SK-N-SH treated with all-trans-retinoic acid at 6 μM for 48 hours (cell line): ENCODE results near the gene SMDT1.

ENCODE experiments used
- ATAC-seq: fragments of 200-7000 bp; cut with Tn5 transposase; 3 replicates; pipeline ENCODE4 v1.9.1; 2020; ENCODE audit warnings: mild to moderate bottlenecking, moderate library complexity
- ARNTL ChIP-seq: fragments of 450-650 bp; formaldehyde crosslinking; IDR thresholded peaks from 2 replicates; pipeline ENCODE4 v1.5.0; 2020; ENCODE audit warnings: low read depth, mild to moderate bottlenecking, moderate library complexity, borderline replicate concordance
- CSDC2 ChIP-seq: fragments of 250-450 bp; sonication (Bioruptor Pico); IDR thresholded peaks from 2 replicates; pipeline ENCODE4 v1.5.0; 2020; ENCODE audit warnings: mild to moderate bottlenecking, moderate library complexity
- CSRNP3 ChIP-seq: fragments of 250-450 bp; sonication (Bioruptor Pico); IDR thresholded peaks from 2 replicates; pipeline ENCODE4 v1.5.1; 2021; ENCODE audit warnings: mild to moderate bottlenecking, moderate library complexity
- ESRRG ChIP-seq: fragments of 250-450 bp; sonication (Bioruptor Pico); IDR thresholded peaks from 2 replicates; pipeline ENCODE4 v1.6.1; 2021; ENCODE audit warnings: mild to moderate bottlenecking
- ISL1 ChIP-seq: fragments of 250-450 bp; sonication (Bioruptor Pico); IDR thresholded peaks from 2 replicates; pipeline ENCODE4 v2.1.2; 2022; ENCODE audit warnings: mild to moderate bottlenecking, moderate library complexity
- PATZ1 ChIP-seq: fragments of 250-450 bp; sonication (Bioruptor Pico); IDR thresholded peaks from 2 replicates; pipeline ENCODE4 v1.8.0; 2020; ENCODE audit warnings: mild to moderate bottlenecking, moderate library complexity, borderline replicate concordance
- PPARA ChIP-seq: fragments of 250-450 bp; sonication (Bioruptor Pico); IDR thresholded peaks from 2 replicates; pipeline ENCODE4 v1.5.0; 2020; ENCODE audit warnings: mild to moderate bottlenecking, borderline replicate concordance
- RARB ChIP-seq: fragments of 250-450 bp; sonication (Bioruptor Pico); IDR thresholded peaks from 2 replicates; pipeline ENCODE4 v1.8.0; 2021; ENCODE audit warnings: mild to moderate bottlenecking, moderate library complexity
- SNAI2 ChIP-seq: fragments of 250-450 bp; sonication (Bioruptor Pico); IDR thresholded peaks from 2 replicates; pipeline ENCODE4 v1.5.0; 2020; ENCODE audit warnings: mild to moderate bottlenecking, moderate library complexity
- TCF4 ChIP-seq: fragments of 250-450 bp; sonication (Bioruptor Pico); IDR thresholded peaks from 2 replicates; pipeline ENCODE4 v1.8.0; 2021; ENCODE audit warnings: mild to moderate bottlenecking, moderate library complexity, borderline replicate concordance
- ZFP3 ChIP-seq: fragments of 250-450 bp; sonication (Bioruptor Pico); IDR thresholded peaks from 2 replicates; pipeline ENCODE4 v1.5.0; 2020; ENCODE audit warnings: mild to moderate bottlenecking, moderate library complexity
- ZFP30 ChIP-seq: fragments of 450-650 bp; formaldehyde crosslinking; IDR thresholded peaks from 2 replicates; pipeline ENCODE4 v1.5.0; 2022; ENCODE audit warnings: mild to moderate bottlenecking, moderate library complexity
- ZNF565 ChIP-seq: fragments of 450-650 bp; formaldehyde crosslinking; conservative IDR thresholded peaks from 2 replicates; pipeline ENCODE4 v1.5.0; 2020; ENCODE audit warnings: low read depth, mild to moderate bottlenecking, moderate library complexity
- ZNF70 ChIP-seq: fragments of 450-650 bp; formaldehyde crosslinking; IDR thresholded peaks from 2 replicates; pipeline ENCODE4 v1.5.0; 2020; ENCODE audit warnings: mild to moderate bottlenecking, moderate library complexity
- ZNF8 ChIP-seq: fragments of 450-650 bp; formaldehyde crosslinking; IDR thresholded peaks from 2 replicates; pipeline ENCODE4 v1.5.0; 2020; ENCODE audit warnings: mild to moderate bottlenecking, moderate library complexity
- TF ChIP-seq, protein P1 (sequence below): fragments of 250-450 bp; sonication (Bioruptor Pico); IDR thresholded peaks from 2 replicates; pipeline ENCODE4 v1.8.0; 2021; ENCODE audit warnings: low read depth, mild to moderate bottlenecking, moderate library complexity, borderline replicate concordance

SMDT1 gene

DNA sequence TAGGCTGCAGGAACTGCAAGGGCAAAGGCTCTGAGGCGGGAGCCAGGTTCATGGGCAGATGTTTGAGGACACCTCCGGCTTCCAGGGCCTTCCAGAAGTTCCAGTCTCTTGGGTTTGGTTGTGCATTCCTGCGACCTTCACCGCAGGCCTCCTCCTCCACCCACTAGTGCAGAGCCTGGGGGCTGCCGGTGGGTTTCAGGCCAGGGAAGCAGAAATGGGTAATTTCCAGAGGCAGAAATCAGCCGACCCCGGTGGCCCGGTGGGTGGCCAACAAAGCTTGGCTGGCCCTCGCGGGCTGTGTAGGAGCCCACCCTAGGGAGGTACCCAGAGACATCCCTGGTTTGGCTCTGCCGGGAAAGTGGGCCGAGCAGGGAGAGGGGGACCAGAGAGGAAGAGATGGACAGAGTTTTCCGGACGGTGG is 5.9 kb upstream of the SMDT1 start:
- ATAC-seq, result no peak
- no peak for TF ChIP-seq SNAI2 (CRISPR knock-in tag)
- no peak for TF ChIP-seq ARNTL
- no peak for TF ChIP-seq PPARA (CRISPR knock-in tag)
- TF ChIP-seq ESRRG (CRISPR knock-in tag), result no peak
- TF ChIP-seq TCF4, result no peak
- TF ChIP-seq ZNF70 (CRISPR knock-in tag), result no peak
- no peak for TF ChIP-seq ZFP30 (CRISPR knock-in tag)
- no peak for TF ChIP-seq ZNF8 (CRISPR knock-in tag)
- TF ChIP-seq CSRNP3 (CRISPR knock-in tag), result no peak
- TF ChIP-seq, protein P1, sequence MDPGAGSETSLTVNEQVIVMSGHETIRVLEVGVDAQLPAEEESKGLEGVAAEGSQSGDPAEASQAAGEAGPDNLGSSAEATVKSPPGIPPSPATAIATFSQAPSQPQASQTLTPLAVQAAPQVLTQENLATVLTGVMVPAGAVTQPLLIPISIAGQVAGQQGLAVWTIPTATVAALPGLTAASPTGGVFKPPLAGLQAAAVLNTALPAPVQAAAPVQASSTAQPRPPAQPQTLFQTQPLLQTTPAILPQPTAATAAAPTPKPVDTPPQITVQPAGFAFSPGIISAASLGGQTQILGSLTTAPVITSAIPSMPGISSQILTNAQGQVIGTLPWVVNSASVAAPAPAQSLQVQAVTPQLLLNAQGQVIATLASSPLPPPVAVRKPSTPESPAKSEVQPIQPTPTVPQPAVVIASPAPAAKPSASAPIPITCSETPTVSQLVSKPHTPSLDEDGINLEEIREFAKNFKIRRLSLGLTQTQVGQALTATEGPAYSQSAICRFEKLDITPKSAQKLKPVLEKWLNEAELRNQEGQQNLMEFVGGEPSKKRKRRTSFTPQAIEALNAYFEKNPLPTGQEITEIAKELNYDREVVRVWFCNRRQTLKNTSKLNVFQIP, result no peak
- TF ChIP-seq ZNF565 (CRISPR knock-in tag), result no peak

DNA sequence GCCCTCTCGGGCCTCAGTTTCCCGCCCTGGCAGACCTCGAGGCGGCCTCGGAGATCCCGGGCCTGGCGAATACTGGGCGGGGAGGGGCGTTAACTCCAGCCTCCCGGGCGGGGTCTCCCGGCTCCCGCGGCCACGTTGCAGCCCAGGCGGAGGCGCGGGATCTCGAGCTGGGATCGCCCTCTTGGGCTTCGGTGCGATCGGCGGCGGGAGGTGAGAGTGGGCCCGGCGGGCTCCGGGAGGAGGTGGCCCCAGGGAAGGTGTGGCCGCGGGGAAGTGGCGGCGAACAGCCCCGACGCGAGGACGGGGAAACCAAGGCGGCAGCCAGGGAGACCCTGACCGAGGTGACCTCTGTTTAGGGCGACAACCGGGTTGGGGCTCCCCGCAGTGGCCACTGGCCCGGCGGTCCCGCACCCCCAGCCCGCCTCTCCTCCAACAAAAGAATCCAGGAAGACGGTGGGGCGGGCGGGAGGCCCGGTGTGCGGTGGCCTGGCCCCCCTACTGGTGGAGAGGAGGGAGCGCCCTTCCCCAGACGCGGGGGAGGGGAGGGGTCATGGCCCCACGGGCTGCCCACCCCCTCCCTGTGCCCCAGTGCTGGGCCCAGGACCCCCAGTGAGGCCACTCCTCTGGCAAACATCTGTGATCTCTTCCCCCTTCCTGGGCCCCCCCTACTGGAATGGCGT is 5.2 kb upstream of the SMDT1 start, which contains the start of gene PHETA2:
Gene PHETA2 (plus strand): TSS at position 117 of the 680 bp plus-strand sequence. CDS start 3,046 bp downstream, outside the sequence.
- ATAC-seq, result no peak

More for the DNA sequence above, 5.2 kb upstream of the SMDT1 start, which contains the start of gene PHETA2:
- TF ChIP-seq ISL1 (no peak), RARB (no peak), ESRRG (CRISPR knock-in tag) (no peak), PPARA (CRISPR knock-in tag) (no peak), CSRNP3 (CRISPR knock-in tag) (no peak), TCF4 (no peak), ZFP30 (CRISPR knock-in tag) (no peak), PATZ1 (CRISPR knock-in tag) (no peak), CSDC2 (CRISPR knock-in tag) (no peak), ZFP3 (no peak)
- TF ChIP-seq, protein P1, result no peak
